ENCODE results near the gene STK25.
"Not testable (repeated sequence)": the region's sequence is repeated elsewhere in the genome, so short reads cannot be mapped to it uniquely, and the experiment has no call there.

Gene STK25

DNA sequence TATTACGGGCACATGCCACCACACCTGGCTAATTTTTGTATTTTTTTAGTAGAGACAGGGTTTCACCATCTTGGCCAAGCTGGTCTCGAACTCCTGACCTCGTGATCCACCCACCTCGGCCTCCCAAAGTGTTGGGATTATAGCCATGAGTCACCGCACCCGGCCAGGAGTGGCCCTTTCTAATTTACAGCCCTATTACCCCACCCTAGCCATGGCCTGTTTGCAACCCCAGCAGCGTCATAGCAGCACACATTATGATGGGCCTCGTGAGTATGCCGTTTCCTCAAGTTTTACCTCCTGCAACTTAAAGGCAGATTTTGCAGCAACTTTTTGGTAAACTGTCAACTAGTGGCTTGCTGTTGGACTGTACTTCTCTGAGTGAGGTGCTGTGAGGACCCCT lies 54.5 kb downstream of the STK25 start:
- H3K36me3 ChIP-seq (ENCODE audit: control insufficient read depth, insufficient read depth, low read length, severe bottlenecking); H3K4me3 ChIP-seq (ENCODE audit: low read length); H3K9ac ChIP-seq (ENCODE audit: low read length); H3K27me3 ChIP-seq (replicated peaks; ENCODE audit: control insufficient read depth, insufficient read depth, low read length); H3K4me1 ChIP-seq (ENCODE audit: control insufficient read depth, insufficient read depth, low read length); H3K9me3 ChIP-seq (ENCODE audit: control insufficient read depth, low read length); DNase-seq (ENCODE audit: low read depth): not testable (repeated sequence)

- H3K4me1 ChIP-seq (ENCODE audit: control insufficient read depth, insufficient read depth, low read length): peaks cover 3% of the 10 kb centered on the region
- H3K9me3 ChIP-seq (ENCODE audit: control insufficient read depth, low read length): no peaks in the 10 kb centered on the region
- H3K36me3 ChIP-seq (ENCODE audit: control insufficient read depth, insufficient read depth, low read length, severe bottlenecking): peaks cover 19% of the 10 kb centered on the region
- H3K27me3 ChIP-seq (replicated peaks; ENCODE audit: control insufficient read depth, insufficient read depth, low read length): no peaks in the 10 kb centered on the region
- DNase-seq (ENCODE audit: low read depth): no peak
- H3K4me3 ChIP-seq (ENCODE audit: low read length): no peak overlapping the region
- no peak overlapping the region for H3K9ac ChIP-seq (ENCODE audit: low read length)
Observed at GRCh38 chr2:241451840-241452506, 56.4 kb downstream of the STK25 start.

GRCh38 chr2:241450092-241450491 lies 58.3 kb downstream of the STK25 start:
- not testable (repeated sequence) for H3K9ac ChIP-seq (ENCODE audit: low read length); H3K4me3 ChIP-seq (ENCODE audit: low read length); H3K27me3 ChIP-seq (replicated peaks; ENCODE audit: control insufficient read depth, insufficient read depth, low read length); H3K9me3 ChIP-seq (ENCODE audit: control insufficient read depth, low read length); DNase-seq (ENCODE audit: low read depth); H3K4me1 ChIP-seq (ENCODE audit: control insufficient read depth, insufficient read depth, low read length)
- H3K36me3 ChIP-seq (ENCODE audit: control insufficient read depth, insufficient read depth, low read length, severe bottlenecking): peaks cover 32% of the 10 kb centered on the region

DNA sequence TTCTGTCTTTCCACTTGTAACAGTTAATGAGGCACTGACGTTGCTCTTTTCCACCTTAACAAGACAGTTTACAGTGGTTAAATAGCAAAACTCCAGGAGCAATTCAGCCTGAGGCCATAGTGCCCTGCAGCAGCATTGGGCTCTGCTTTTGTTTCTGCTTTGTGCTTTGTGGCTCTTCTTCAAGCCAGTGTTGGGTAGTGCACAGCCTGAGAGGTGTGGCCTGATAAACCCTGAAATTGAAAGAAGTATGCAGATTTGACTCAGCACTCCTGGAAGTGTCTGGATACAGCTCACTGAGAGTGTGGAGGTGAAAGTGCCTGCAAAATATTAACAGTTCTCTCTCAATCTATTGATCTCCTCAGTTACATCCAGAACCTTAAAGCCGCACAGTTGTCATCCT lies 63.0 kb downstream of the STK25 start:
- DNase-seq (ENCODE audit: low read depth): peak; percentile 4
- no peaks in the 10 kb centered on the region for H3K9me3 ChIP-seq (ENCODE audit: control insufficient read depth, low read length)
- H3K36me3 ChIP-seq (ENCODE audit: control insufficient read depth, insufficient read depth, low read length, severe bottlenecking): peaks cover 68% of the 10 kb centered on the region
- no peaks in the 10 kb centered on the region for H3K4me1 ChIP-seq (ENCODE audit: control insufficient read depth, insufficient read depth, low read length)
- H3K4me3 ChIP-seq (ENCODE audit: low read length): no peak overlapping the region
- no peaks in the 10 kb centered on the region for H3K27me3 ChIP-seq (replicated peaks; ENCODE audit: control insufficient read depth, insufficient read depth, low read length)
- H3K9ac ChIP-seq (ENCODE audit: low read length): no peak overlapping the region

DNA sequence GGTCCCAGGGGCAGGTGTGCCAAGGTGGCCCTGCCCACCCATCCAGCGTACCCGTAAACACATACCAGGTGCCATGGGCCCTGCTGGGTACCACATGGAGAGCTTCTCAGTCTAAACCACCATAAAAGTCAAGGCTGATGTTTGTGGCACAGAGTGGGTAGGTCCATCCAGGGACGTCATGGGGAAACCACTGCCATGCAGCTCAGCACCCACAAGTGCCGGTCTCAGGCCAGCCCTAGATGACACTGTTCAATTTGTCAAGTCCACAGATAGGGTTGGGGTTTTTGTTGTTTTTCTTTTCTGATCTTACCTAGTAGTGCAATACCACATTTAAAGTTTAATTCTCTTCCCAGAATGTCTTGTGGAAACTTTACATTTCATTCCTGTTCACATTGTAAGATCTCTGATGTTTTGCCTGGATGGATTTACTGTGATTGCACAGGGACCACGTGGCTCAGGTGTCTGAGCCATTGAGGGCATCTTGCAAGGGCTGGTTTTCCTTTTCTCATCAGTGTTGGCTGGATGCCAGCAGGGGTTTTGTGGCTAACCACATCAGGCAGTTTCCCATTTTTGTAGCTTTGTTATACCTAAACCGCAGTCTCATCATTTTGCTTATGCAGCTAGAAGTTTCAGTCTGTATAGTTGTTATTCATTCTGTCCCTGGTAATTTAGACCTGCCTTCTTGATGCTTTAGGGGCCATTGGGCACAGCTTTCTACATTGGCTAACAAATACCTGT lies 64.7 kb downstream of the STK25 start:
- Histone ChIP-seq H3K9me3 (ENCODE audit: control insufficient read depth, low read length) (no peaks in the 10 kb centered on the region), H3K4me3 (ENCODE audit: low read length) (no peak overlapping the region), H3K4me1 (ENCODE audit: control insufficient read depth, insufficient read depth, low read length) (no peaks in the 10 kb centered on the region), H3K36me3 (ENCODE audit: control insufficient read depth, insufficient read depth, low read length, severe bottlenecking) (peaks cover 73% of the 10 kb centered on the region), H3K27me3 (replicated peaks; ENCODE audit: control insufficient read depth, insufficient read depth, low read length) (no peaks in the 10 kb centered on the region), H3K9ac (ENCODE audit: low read length) (no peak overlapping the region)
- DNase-seq (ENCODE audit: low read depth): peak; percentile 8

All from adipocyte (in vitro differentiated cells).